HFFc6 (cell line): ENCODE measurements around the gene IKZF5. TPM values are rescaled to one million over a fixed set of nuclear protein-coding genes. Genes with fewer than 3 reads are reported as not detected.

ENCODE experiments used
- DNase-seq: peaks from one replicate; pipeline ENCODE4 v3.0.0-alpha.2; 2018
- H3K27ac Mint-ChIP-seq: 2 replicates; pipeline ENCODE4 v1.8.0; 2020; ENCODE audit warnings: mild to moderate bottlenecking, mixed read lengths
- H3K27me3 Mint-ChIP-seq: 2 replicates; pipeline ENCODE4 v1.8.0; 2021; ENCODE audit warnings: mild to moderate bottlenecking, moderate library complexity, mixed read lengths; ENCODE audit not compliant: insufficient read depth
- H3K36me3 Mint-ChIP-seq: 2 replicates; pipeline ENCODE4 v1.8.0; 2021; ENCODE audit warnings: low read depth, mixed read lengths
- H3K4me1 Mint-ChIP-seq: 2 replicates; pipeline ENCODE4 v1.8.0; 2020; ENCODE audit warnings: low read depth, mixed read lengths
- H3K4me3 Mint-ChIP-seq: 2 replicates; pipeline ENCODE4 v1.8.0; 2020; ENCODE audit warnings: mild to moderate bottlenecking, moderate library complexity, mixed read lengths
- H3K9me3 Mint-ChIP-seq: 2 replicates; pipeline ENCODE4 v1.8.0; 2020; ENCODE audit warnings: mild to moderate bottlenecking, mixed read lengths
- total RNA-seq, 6 experiments: library from RNA; stranded (reverse); fragmentation: NEBNext Ultra II Directional; extraction: Animal tissue kit (Norgen Biotek cat#: 25700); gene quantifications; 2 replicates in 1 of 6; 3 replicates in 5 of 6; pipeline ENCODE4 v1.2.3, GENCODE V29; 2021
- TF ChIP-seq, protein P1 (sequence below): fragments of 200-600 bp; sonication (generic); IDR thresholded peaks from 2 replicates; pipeline ENCODE4 v1.5.0; 2021; ENCODE audit warnings: antibody characterized with exemption, mild to moderate bottlenecking

The IKZF5 gene
- total RNA-seq, 6 experiments from 2014 or later: 9.3 to 11.2 (median 9.9) TPM

DNA sequence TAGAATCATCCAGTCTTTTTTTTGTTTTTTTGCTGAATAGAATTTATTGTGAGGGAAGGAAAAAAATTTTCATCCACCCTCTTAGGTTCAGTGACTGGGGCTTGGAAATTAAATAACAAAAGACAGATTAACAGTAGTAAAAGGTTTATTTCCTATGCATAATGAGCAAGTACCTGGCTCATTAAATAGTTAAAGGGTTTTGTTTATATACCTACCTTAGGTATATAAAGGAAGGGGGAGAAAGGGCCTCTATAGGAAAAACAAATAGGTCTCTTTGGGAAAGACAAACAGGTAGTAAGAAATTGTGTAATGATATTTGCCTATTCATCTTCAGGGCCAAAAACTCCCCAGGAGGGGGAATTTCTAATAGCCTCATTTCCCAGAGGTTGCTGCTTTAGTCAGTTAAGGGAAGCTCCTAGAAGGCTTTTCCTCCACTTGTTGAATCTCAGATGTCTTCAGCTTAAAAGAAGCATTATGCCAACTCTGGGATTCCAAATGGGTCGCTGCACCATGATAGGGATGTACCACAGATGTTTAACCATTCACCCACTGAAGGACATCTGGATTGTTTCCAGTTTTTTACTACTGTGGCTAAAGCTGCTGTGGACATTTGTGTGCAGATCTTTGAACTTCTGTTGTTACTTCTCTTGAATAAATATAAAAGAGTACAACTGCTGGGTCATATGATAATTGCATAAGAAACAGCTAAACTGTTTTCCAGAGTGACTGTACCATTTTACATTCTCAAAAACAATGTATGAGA, 11.5 kb upstream of the IKZF5 start:
- Mint-ChIP-seq H3K4me1 (no peaks in the 10 kb centered on the region), H3K9me3 (no peaks in the 10 kb centered on the region), H3K27me3 (no peaks in the 10 kb centered on the region; the same call in 1 of the 2 replicates), H3K4me3 (no peak overlapping the region), H3K36me3 (0 out of 2 replicates have a peak, but pooled peaks cover 4% of the 10 kb centered on the region), H3K27ac (no peak overlapping the region)
- DNase-seq: no peak
- TF ChIP-seq, protein P1, sequence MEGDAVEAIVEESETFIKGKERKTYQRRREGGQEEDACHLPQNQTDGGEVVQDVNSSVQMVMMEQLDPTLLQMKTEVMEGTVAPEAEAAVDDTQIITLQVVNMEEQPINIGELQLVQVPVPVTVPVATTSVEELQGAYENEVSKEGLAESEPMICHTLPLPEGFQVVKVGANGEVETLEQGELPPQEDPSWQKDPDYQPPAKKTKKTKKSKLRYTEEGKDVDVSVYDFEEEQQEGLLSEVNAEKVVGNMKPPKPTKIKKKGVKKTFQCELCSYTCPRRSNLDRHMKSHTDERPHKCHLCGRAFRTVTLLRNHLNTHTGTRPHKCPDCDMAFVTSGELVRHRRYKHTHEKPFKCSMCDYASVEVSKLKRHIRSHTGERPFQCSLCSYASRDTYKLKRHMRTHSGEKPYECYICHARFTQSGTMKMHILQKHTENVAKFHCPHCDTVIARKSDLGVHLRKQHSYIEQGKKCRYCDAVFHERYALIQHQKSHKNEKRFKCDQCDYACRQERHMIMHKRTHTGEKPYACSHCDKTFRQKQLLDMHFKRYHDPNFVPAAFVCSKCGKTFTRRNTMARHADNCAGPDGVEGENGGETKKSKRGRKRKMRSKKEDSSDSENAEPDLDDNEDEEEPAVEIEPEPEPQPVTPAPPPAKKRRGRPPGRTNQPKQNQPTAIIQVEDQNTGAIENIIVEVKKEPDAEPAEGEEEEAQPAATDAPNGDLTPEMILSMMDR: no peak

- Mint-ChIP-seq H3K27me3 (no peaks in the 10 kb centered on the region; the same call in none of the 2 replicates), H3K36me3 (0 out of 2 replicates have a peak, but pooled peaks cover 4% of the 10 kb centered on the region), H3K27ac (no peak overlapping the region), H3K4me1 (peaks cover under 1% of the 10 kb centered on the region), H3K9me3 (no peaks in the 10 kb centered on the region), H3K4me3 (no peak overlapping the region)
- DNase-seq: no peak
- TF ChIP-seq, protein P1: no peak
Observed at GRCh38 chr10:123019264-123019663, 10.7 kb upstream of the IKZF5 start.

DNA sequence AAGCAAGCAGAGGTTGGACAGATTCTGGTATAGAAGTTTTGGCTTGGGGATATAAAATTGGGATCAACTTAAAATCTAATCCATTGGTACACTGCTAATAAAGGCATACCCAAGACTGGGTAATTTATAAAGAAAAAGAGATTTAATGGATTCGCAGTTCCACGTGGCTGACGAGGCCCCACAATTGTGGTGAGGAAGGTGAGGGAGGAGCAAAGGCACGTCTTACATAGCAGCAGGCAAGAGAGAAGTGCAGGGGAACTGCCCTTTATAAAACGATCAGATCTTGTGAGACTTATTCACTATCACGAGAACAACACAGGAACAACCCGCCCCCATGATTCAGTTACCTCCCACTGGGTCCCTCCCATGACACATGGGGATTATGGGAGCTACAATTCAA, 9.9 kb upstream of the IKZF5 start:
- TF ChIP-seq, protein P1: no peak
- Mint-ChIP-seq H3K27ac (no peak overlapping the region), H3K27me3 (no peaks in the 10 kb centered on the region; the same call in none of the 2 replicates), H3K36me3 (0 out of 2 replicates have a peak, but pooled peaks cover 4% of the 10 kb centered on the region), H3K4me3 (no peak overlapping the region), H3K4me1 (peaks cover 6% of the 10 kb centered on the region), H3K9me3 (no peaks in the 10 kb centered on the region)
- no peak for DNase-seq

DNA sequence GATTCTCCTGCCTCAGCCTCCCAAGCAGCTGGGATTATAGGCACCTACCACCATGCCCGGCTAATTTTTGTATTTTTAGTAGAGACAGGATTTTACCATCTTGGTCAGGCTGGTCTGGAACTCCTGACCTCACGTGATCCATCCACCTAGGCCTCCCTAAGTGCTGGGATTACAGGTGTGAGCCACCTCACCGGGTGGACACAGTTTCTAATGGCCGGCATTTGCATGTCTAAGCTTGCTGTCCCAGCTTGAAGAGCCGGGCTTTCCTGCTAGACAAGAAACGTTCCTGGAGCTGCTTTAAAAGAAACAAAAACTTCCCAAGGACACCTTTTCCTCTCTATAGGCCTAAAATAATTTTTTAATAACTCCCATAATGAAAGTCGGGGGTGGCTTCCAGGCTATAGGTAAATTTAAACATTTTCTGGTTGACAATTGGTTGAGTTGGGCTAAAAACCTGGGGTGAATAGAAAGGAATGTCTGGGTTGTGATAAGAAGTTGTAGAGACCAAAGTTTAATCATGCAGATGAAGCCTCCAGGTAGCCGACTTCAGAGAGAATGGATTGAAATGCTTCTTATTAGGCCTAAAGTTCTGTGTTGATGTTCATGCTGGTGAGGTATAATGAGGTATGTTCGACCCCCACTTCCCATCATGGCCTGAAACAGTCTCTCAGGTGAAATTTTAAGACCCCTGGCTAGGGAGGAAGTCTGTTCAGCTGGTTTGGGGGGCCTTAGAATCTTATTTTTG, 9.0 kb upstream of the IKZF5 start:
- H3K27me3 Mint-ChIP-seq: no peaks in the 10 kb centered on the region; the same call in none of the 2 replicates
- TF ChIP-seq, protein P1: no peak
- peaks cover 6% of the 10 kb centered on the region for H3K4me1 Mint-ChIP-seq
- H3K9me3 Mint-ChIP-seq: no peaks in the 10 kb centered on the region
- no peak overlapping the region for H3K4me3 Mint-ChIP-seq
- peaks cover 8% of the 10 kb centered on the region for H3K36me3 Mint-ChIP-seq
- no peak overlapping the region for H3K27ac Mint-ChIP-seq
- DNase-seq: no peak

GRCh38 chr10:123016228-123016627, 7.6 kb upstream of the IKZF5 start:
- Mint-ChIP-seq H3K9me3 (no peaks in the 10 kb centered on the region), H3K4me1 (peaks cover 6% of the 10 kb centered on the region), H3K27ac (no peak overlapping the region), H3K27me3 (no peaks in the 10 kb centered on the region; the same call in none of the 2 replicates), H3K36me3 (peaks cover 11% of the 10 kb centered on the region), H3K4me3 (no peak overlapping the region)
- TF ChIP-seq, protein P1: no peak
- DNase-seq: no peak
